ENCODE results near the gene GZMB.

Gene GZMB

GRCh38 chr14:24634158-24634557 is at the start of gene GZMB:
TSS of gene GZMB (minus strand) at chr14:24634190. CDS start at chr14:24634160, 30 bp downstream.
- H3K4me3 ChIP-seq (replicated peaks in 1 of 2; ENCODE audit: low read depth in 2 of 2, low read length in 2 of 2), result no peak within 1 kb of the TSS
- TF ChIP-seq CTCF (IDR thresholded peaks at IDR 0.05; ENCODE audit: low read depth, low read length), result no peak
- no peak for DNase-seq (ENCODE audit: low read depth in 2 of 2)

GRCh38 chr14:24681056-24681455 is 47.1 kb upstream of the GZMB start:
- no peak overlapping the region for H3K4me3 ChIP-seq (replicated peaks in 1 of 2; ENCODE audit: low read depth in 2 of 2, low read length in 2 of 2)
- DNase-seq (ENCODE audit: low read depth in 2 of 2), result no peak
- no peak for TF ChIP-seq CTCF (IDR thresholded peaks at IDR 0.05; ENCODE audit: low read depth, low read length)

GRCh38 chr14:24680516-24680915 is 46.5 kb upstream of the GZMB start:
- no peak for DNase-seq (ENCODE audit: low read depth in 2 of 2)
- no peak for TF ChIP-seq CTCF (IDR thresholded peaks at IDR 0.05; ENCODE audit: low read depth, low read length)

GRCh38 chr14:24679248-24679961 is 45.4 kb upstream of the GZMB start:
- TF ChIP-seq CTCF (IDR thresholded peaks at IDR 0.05; ENCODE audit: low read depth, low read length), result no peak
- DNase-seq (ENCODE audit: low read depth in 2 of 2), result no peak
- H3K4me3 ChIP-seq (replicated peaks in 1 of 2; ENCODE audit: low read depth in 2 of 2, low read length in 2 of 2), result no peak overlapping the region

More at GRCh38 chr14:24680516-24680915, 46.5 kb upstream of the GZMB start:
- H3K4me3 ChIP-seq (replicated peaks in 1 of 2; ENCODE audit: low read depth in 2 of 2, low read length in 2 of 2), result no peak overlapping the region

- peak; percentile 96 for TF ChIP-seq CTCF (IDR thresholded peaks at IDR 0.05; ENCODE audit: low read depth, low read length)
- peak; percentile 92 to 93 for DNase-seq (ENCODE audit: low read depth in 2 of 2)
- H3K4me3 ChIP-seq (replicated peaks in 1 of 2; ENCODE audit: low read depth in 2 of 2, low read length in 2 of 2), result peak overlapping the region in 1 of 2 donors; percentile 37
Observed at GRCh38 chr14:24678801-24679247, 44.8 kb upstream of the GZMB start.

- TF ChIP-seq CTCF (IDR thresholded peaks at IDR 0.05; ENCODE audit: low read depth, low read length), result no peak
- DNase-seq (ENCODE audit: low read depth in 2 of 2), result no peak
- no peak overlapping the region for H3K4me3 ChIP-seq (replicated peaks in 1 of 2; ENCODE audit: low read depth in 2 of 2, low read length in 2 of 2)
Observed at GRCh38 chr14:24677956-24678355, 44.0 kb upstream of the GZMB start.

Data from cardiac fibroblast (primary cell).